HG03060 (cell line): ENCODE results near the gene ECHDC3.
"Not testable (repeated sequence)": the region's sequence is repeated elsewhere in the genome, so short reads cannot be mapped to it uniquely, and the experiment has no call there.

Source experiments
- ATAC-seq: cut with Tn5 transposase; IDR thresholded peaks from one replicate; pipeline ENCODE4 v1.9.1; 2021; ENCODE audit warnings: low read depth, moderate number of reproducible peaks; ENCODE audit not compliant: unreplicated experiment

Gene ECHDC3

GRCh38 chr10:11742009-11742778 lies at the start of gene ECHDC3:
TSS of gene ECHDC3 (plus strand) at chr10:11742382. CDS start at chr10:11742577, 195 bp downstream.
- ATAC-seq, result peak; percentile 42

DNA sequence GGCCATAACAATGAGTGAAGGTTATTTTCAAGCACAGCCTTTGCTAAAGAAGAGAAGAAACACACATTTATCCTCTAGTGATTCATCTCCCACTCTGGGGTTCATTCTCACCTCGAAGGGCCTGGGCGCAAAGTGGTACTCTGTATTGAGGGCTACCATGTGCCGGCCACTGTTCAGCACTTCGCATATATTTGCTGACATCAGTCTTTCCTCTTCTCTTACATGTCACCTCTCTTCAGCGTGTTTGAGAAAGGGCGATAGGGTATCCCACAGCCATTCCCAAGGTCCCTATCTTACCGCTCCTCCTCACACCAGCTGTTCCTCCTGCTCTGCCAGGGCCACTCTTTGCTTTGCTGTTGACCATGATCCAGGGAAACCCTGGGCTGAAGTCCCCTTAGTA lies 48.8 kb upstream of the ECHDC3 start:
- ATAC-seq, result no peak

DNA sequence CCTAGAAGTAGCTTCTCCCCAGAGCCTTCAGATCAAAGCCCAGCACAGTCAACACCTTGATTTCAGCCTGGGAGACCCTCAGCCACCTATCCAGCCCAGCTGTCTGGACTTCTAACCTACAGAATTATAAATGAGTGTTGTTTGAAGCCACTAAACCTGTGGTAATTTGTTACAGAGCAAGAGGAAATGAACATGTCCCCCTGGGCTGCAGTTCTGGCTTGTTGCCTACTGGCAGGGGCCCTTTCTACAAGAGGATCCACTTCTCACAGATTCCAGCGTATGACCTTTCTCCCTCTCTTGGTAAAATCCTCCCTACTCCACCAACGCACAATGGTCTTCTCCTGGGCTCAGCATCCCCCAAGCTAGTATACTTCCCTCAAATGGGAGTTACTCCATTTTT lies 46.4 kb upstream of the ECHDC3 start:
- ATAC-seq, result no peak

- no peak for ATAC-seq
Observed at GRCh38 chr10:11697718-11698527, 44.3 kb upstream of the ECHDC3 start.

- peak; percentile 73 for ATAC-seq
Observed at GRCh38 chr10:11698691-11699549, 43.3 kb upstream of the ECHDC3 start.

DNA sequence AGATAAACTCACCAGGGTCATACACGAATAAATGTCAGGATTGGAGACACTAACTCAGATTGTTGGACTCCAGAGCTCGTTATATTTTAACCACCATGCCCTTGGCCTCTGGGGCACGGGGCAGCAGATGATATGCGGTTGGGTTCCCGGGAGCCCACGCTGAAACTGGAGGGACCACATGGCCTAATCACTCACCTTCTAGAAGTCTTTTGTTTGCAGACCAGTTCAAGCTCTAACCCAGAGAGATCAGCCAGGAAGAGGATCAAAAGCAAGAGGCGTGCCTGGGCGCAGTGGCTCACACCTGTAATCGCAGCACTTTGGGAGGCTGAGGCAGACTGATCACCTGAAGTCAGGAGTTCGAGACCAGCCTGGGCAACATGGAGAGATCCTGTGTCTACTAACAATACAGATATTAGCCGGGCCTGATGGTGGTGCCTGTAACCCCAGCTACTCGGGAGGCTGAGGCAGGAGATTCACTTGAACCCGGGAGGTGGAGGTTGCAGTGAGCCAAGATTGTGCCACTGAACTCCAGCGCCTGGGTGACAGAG lies 42.6 kb upstream of the ECHDC3 start:
- ATAC-seq, result peak; percentile 18

GRCh38 chr10:11700539-11700938 lies 41.6 kb upstream of the ECHDC3 start:
- no peak for ATAC-seq

- ATAC-seq, result no peak
Observed at GRCh38 chr10:11701451-11702095, 40.6 kb upstream of the ECHDC3 start.

- no peak for ATAC-seq
Observed at GRCh38 chr10:11702264-11702663, 39.9 kb upstream of the ECHDC3 start.

- no peak for ATAC-seq
Observed at GRCh38 chr10:11704092-11704491, 38.1 kb upstream of the ECHDC3 start.

DNA sequence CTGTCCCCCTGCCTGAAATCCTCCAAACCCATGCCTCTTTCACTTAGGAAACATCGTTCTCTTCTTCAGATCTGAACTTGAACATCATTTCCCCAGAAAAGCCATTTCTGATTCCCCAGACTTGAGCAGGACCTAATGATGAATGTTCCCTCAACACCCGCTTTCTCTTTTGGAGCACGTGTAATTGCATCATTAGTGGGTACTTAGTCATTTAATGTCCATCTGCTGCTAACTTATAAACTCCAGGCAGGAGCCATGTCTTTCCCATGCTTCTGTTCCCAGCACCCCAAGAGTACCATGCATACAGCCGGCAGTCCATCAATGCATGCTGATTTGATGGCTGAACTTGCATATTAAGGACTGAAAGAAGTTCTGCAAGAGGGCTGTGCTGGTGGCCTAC lies 36.5 kb upstream of the ECHDC3 start:
- no peak for ATAC-seq

GRCh38 chr10:11706895-11707567 lies 35.2 kb upstream of the ECHDC3 start:
- no peak for ATAC-seq

DNA sequence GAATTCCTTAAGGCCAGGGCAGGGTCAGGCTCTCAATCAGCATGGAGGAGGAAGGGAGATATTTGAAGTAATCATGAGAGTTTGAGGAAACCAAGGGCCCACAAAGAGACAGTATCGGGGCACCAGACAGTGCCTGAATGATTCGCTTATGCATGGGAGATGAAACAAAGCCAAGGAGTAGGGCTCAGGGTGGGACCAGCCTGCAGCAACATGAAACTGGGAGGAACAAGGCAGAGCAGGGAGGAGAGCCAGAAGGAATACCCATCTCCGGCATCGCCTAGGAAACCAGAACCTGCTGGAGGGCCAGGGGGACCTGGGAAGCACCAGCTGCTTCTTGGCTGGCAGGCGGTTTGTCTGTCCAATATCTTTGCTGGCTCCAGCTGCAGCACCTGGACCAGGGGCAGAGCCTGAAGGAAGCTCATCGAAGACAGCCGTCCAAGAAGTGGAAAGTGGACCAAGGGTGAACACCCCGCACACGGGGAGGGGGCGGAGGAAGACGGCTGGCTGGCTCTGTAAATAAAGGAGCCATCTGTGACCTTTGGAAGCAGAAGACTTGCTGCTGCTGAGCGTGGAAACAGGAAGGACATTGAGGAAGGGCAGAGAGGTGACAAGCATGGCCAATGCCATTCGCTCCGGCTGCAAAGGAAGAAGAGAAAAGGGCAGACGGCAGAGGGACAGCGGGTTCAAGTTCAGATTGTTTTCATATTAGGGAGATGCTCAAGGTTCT lies 34.4 kb upstream of the ECHDC3 start:
- ATAC-seq, result no peak

DNA sequence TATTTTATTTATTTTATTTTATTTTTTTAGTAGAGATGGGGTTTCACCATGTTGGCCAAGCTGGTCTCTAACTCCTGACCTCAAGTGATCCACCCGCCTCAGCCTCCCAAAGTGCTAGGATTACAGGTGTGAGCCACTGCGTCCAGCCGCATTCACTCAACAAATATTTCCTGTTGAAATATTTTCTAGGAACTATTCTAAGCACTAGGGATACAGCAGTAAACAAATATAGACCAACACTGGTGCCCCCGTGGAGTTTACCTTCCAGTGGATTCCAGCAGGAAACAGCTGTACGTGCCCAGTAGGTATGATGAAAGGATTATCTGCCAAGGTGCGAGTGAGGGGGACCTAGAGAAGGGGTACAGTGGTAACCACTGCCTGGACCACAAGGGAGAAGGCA lies 33.4 kb upstream of the ECHDC3 start:
- not testable (repeated sequence) for ATAC-seq

DNA sequence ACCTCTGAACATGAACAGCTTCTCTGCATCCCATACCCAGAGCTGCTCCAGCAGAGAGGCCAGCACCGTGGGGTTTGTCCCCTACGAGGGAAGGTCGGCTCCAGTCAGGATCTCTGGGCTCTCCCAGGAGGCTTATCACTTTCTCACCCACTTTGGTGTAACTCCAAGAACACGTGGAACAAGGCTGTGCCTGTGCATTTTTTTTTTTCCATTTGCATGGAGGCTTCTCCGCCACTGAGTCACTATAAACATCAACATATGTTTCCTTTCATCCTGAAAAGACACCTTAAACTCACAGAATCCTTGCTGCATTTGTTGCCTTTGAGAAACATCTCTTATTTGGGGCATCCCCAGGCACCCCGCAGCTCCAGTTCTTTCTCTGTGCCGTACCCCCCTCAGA lies 29.4 kb upstream of the ECHDC3 start:
- ATAC-seq, result no peak

DNA sequence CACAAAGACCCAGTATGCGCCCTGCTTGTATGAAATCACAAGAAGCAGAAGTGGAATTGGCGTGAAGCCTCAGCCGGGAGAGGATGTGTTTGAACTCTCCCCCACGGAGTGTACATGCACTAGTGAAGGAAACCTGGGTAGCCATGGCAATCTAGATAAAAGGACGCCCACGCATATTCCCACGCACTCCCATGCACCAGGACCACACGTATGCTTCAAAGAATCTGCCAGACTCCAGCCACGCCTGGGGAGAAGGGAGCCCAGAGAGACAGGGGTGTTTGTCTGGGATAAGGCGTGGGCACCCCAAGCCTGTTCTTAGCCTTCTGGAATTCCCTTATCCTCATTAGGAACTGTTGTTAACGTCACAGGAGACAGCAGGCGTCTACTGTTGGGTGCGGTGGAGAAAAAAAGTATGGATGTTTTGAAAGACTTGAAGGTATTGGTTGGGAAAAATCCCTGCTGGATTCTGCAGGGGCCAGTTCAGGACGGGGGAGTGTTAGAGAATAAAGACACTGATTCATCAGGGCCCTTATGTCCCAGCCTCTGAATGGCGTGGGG lies 28.9 kb upstream of the ECHDC3 start:
- no peak for ATAC-seq

- no peak for ATAC-seq
Observed at GRCh38 chr10:11713963-11714362, 28.2 kb upstream of the ECHDC3 start.

DNA sequence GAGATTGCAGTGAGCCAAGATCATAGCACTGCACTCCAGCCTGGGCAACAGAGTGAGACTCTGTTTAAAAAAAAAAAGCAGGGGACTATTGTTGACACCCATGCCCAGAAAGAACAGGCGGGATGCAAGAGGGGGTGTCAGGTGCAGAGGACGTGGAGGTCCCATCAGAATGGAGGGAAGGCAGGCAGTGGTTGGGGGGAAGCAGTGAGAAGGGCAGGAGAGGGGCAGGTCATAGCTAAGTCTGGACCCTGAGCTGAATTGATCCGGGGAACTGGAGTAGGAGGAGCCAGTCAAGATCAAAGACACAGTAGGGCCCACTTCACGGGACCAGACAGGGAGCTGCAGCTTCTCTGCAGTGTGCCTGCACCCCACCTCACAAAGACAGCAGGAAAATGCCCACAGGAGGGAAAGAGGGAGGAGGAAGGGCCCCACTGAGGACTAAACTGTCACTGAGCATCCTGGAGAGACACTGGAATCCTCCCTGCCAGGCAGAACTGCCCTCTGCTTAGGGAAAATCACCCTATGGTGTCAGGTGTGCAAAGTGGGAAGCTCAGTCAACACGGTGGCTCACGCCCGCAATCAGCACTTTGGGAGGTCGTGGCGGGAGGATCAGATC lies 27.3 kb upstream of the ECHDC3 start:
- ATAC-seq, result no peak
